HG02884 (cell line): ENCODE results near the gene BORCS5.
"Not testable (repeated sequence)": the region's sequence is repeated elsewhere in the genome, so short reads cannot be mapped to it uniquely, and the experiment has no call there.

Experiments used
- ATAC-seq: cut with Tn5 transposase; IDR thresholded peaks from one replicate; pipeline ENCODE4 v1.9.1; 2021; ENCODE audit warnings: mild to moderate bottlenecking, moderate library complexity; ENCODE audit not compliant: unreplicated experiment

BORCS5 gene

DNA sequence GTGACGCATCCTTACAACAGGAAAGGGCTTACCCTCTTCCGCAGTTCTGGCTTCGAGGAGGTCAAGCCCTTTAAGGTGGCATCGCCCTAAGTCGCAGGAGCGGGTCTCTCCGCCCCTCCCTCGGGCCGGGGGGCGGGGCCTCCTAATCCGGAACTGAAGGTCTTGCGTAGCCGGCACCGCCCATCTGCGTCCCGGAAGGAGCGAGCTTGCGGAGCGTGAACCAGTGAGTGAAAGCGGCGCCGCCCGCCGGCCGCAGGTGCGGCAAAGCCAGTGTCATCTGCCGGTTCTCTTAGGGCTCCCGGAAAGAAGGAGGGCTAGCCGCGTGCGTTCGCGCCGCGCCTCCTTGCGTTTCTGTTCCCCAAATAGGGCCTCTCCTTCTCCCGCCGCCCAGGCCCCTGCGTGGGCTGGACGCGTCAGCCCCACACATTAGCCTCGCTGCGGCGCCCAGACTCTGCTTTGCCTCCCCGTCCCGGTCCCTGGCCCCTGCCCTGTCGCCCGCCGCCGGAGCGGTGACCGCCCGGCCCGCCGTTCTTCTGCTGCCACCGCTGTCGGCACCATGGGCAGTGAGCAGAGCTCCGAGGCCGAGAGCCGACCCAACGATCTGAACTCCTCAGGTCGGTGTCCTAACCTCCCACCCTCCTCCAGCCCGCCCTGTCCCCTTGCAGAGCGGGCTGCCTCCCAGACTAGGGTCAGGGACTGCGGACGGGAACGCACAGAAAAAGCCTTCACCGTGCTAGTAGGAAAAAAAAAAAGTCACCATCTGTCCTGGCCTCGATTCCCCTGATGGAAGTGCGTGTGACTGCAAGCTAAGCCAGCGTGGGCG is at the start of gene BORCS5:
BORCS5 (plus strand) TSS at position 183 of the 823 bp plus-strand sequence; CDS start at position 557, 374 bp downstream.
- ATAC-seq: peak; percentile 81

DNA sequence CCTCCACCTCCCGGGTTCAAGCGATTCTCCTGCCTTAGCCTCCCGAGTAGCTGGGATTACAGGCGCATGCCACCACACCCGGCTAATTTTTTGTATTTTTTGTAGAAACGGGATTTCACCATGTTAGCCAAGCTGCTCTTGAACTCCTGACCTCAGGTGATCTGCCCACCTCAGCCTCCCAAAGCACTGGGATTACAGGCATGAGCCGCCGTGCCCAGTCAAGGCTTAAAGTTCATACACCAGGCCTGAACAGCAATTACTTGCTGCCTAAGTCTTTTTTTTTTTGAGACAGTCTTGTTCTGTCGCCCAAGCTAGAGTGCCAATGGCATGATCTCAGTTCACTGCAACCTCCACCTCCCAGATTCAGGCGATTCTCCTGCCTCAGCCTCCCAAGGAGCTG is 46.2 kb upstream of the BORCS5 start:
- ATAC-seq: not testable (repeated sequence)

GRCh38 chr12:12315838-12316237 is 41.0 kb upstream of the BORCS5 start:
- no peak for ATAC-seq

DNA sequence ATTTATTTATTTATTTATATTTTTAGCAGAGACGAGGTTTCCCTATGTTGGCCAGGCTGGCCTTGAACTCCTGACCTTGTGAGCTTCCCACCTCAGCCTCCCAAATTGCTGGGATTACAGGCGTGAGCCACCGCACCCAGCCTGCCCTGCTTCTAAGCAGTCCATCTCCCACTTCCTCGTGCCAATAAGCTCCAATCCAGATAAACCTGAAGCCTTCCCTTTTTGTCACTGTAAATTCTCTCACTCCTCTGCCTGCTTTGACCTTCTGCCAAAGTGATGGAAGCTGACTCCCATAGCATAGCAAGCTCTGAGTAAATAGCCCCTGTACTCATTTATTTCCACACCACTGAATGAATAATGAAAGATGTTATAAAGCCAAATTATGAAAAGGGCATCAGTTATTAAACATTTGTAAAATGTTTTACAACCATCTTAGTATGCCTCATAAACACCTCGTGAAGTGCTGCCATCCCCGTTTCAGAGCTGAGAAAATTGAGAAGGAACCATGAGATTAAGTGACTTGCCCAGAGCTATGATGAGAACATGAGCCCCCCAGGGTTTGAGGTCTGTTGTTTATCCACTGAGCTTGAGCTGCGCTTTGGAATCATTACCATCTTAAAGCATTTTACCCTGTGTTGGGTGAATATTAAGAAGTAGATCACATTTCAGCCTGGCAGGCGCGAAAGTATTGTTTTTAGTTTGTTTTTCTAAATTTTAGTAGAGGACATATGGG is 37.3 kb upstream of the BORCS5 start:
- no peak for ATAC-seq

DNA sequence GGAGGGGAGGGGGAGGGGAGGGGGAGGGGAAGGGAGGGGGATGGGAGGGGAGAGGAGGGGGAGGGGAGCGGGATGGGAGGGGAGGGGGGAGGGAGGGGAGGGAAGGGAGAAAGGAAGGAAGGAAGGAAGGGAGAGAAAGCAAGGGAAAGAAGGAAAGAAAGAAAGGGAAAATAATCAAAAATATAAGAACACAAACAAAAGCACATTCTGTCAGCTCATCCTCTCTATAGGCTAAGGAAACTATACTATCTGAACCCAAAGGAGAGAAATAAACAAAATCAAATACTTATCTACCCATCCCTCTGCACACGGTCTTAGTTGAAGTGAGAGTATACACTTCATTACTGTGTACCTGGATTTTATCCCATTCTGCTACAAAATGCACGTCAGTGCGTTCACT is 33.8 kb upstream of the BORCS5 start:
- no peak for ATAC-seq

DNA sequence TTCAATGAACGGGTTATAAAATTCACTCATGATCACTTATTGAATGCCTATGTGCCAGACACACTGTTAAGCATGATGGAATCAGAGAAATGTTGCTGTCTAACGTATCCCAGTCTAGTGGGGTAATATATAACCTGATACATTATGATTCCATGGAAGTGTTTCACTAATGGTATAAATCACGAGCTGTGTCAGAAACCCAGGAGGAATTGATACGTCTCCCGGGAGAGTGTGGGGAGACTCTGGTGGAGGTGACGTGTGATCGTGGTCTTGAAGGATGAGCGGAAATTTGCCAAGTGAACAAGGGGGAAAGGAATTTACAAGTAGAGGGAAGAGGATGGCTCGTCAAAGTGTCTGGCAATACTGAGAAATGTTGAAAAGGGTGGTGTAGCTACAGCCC is 33.3 kb upstream of the BORCS5 start:
- ATAC-seq: no peak

DNA sequence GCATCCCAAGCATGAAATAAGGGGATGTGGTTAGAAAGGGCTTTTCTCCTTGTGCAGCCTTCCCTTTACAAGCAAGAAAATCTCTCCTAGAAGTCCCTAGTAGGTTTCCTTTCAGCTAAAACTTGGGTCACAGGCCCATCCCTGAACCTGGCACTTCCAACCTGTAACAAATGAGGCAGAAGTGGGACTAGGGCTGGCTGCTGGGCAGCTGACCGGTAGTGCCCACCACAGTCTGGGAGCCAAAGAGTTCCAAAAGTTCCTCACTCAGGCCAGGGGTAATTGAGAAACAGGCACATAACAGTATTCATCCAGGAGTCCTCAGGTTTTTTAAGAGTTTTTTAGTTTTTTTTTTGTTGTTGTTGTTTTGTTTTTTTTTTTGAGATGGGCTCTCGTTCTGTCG is 30.6 kb upstream of the BORCS5 start:
- no peak for ATAC-seq

GRCh38 chr12:12327802-12328201 is 29.1 kb upstream of the BORCS5 start:
- no peak for ATAC-seq

DNA sequence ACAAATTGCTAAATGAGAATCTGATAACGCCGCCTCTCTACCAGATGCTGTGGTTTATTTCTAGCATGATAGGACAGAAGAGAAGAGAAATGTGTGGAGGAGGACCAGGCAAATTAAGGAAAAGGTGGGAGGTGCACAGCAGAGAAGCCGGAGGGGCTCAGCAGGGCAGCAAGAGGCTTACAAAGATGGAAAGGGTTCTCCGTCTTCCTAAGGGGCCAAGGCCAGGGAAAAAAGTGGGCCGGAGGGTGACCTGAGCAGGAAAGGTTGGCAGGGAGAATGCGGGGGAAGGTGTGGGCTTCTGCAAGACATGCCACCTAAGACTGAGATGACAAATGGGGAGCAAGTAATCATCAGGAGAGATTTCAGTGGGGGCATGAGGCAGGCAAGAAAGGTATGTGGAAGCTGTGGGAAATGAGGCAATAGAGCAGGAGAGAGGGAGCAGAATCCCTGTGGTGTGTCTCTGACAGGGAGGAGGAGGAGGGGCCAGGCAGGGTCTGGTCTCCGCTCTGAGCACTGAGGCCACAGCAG is 25.6 kb upstream of the BORCS5 start:
- no peak for ATAC-seq

GRCh38 chr12:12331896-12332295 is 25.0 kb upstream of the BORCS5 start:
- no peak for ATAC-seq

- ATAC-seq: no peak
Measured at GRCh38 chr12:12333407-12334366, 23.2 kb upstream of the BORCS5 start.

DNA sequence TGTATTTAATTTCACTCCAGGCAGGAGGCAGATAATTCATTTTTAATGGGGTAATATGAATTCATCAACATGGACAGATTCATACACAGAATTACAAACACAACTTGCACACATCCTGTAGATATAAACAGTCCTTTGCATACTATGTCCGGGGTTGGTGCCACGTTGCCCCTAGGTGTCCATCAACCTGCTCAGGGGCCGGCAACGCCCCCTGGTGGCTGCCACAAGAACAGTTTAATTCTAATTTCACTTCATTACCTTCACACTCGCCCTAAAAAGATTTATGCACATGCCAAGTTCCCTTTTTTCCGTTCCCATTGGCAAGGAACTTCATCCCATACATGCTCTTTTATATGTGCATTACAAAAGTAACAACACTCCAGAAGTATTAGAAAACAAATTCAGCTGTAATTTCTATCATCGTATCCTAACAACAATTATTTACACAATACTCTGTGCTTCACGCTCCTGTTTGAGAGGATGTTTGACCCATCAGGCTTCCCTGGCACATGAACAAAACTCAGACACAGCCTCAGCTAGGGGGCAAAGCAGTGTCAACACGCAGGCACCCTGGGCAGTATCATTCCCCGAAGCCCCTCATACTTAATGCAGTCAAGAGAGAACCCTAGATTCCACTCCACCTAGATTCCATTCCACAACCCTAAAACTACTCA is 22.4 kb upstream of the BORCS5 start:
- ATAC-seq: no peak

- peak; percentile 54 for ATAC-seq
Measured at GRCh38 chr12:12336049-12336411, 20.8 kb upstream of the BORCS5 start.

DNA sequence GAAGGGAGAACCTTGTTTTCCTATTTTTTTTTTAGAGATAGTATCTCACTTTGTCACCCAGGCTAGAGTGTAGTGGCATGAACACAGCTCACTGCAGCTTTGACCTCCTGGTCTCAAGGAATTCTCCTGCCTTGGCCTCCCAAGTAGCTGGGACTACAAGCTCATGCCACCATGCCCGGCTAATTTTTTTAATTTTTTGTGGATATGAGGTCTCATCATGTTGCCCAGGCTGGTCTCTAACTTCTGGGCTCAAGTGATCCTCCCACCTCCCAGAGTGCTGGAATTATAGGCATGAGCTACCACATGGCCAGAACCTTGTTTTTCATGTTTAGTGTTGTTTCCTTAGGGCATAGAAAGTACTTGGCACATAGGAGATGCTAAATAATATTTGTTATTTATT is 20.4 kb upstream of the BORCS5 start:
- ATAC-seq: no peak

GRCh38 chr12:12338527-12339168 is 18.2 kb upstream of the BORCS5 start:
- ATAC-seq: no peak

- ATAC-seq: no peak
Measured at GRCh38 chr12:12349711-12350665, 6.9 kb upstream of the BORCS5 start, which contains the start of gene MANSC1. Gene MANSC1, minus strand, starts transcription at chr12:12350242. Its CDS starts 6,928 bp downstream, at chr12:12343314.

DNA sequence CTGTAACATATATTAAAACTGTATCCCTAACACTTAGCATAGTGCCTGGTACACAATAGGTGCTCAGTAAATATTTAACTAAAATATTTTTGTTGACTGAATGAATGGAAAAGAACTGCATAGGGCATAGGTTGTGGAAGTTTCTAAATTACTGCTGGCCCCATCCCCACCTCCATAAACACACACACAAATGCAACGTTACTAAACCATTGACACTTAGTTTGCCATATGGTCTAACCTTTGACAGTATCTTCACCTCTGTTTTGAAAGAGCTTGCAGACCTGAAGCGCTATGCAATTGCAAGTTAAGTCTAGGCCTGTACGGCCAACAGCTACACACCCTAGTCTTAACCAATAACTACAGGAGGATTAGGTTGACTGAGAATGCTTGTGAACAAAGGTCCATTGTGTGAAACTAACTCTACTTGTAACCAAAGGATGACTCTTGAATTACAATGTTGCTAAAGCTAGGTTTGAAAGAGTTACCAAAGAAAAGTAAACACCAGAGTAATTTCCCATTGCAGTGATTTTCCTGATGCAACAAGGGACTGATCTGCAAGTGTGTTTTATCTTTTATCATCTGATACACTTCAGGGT is 5.9 kb upstream of the BORCS5 start:
- ATAC-seq: no peak
